Heart left ventricle (tissue), 16 donors: ENCODE data around the gene NELL1. TPM values are rescaled to one million over a fixed set of nuclear protein-coding genes. Genes with fewer than 3 reads are reported as not detected.

ENCODE experiments used
- ATAC-seq, 4 donors: fragments of 200-7000 bp; cut with Tn5 transposase; one replicate each; pipeline ENCODE4 v1.9.1; 2020 to 2022; ENCODE audit warnings: moderate library complexity in 4 of 4, mild to moderate bottlenecking in 3 of 4, moderate number of reproducible peaks in 1 of 4
- DNase-seq, 5 donors: peaks; one replicate each; pipeline ENCODE4 v3.0.0-alpha.2; 2020
- H3K27ac ChIP-seq, 12 donors: fragments of 200-600 bp; sonication (generic) in 4 of 12; one replicate each; pipeline versions ENCODE4 v1.5.0 to v1.8.0; 2016 to 2022; ENCODE audit warnings: mild to moderate bottlenecking in 2 of 12
- H3K27me3 ChIP-seq, 9 donors: fragments of 200-600 bp; sonication (generic) in 2 of 9; one replicate each; pipeline versions ENCODE4 v1.5.1 to v1.8.0; 2016 to 2022; ENCODE audit warnings: mild to moderate bottlenecking in 3 of 9
- H3K36me3 ChIP-seq, 9 donors: fragments of 200-600 bp; sonication (generic) in 2 of 9; one replicate each; pipeline versions ENCODE4 v1.5.0 to v1.8.0; 2018 to 2022; ENCODE audit warnings: mild to moderate bottlenecking in 2 of 9
- H3K4me1 ChIP-seq, 12 donors: fragments of 200-600 bp; sonication (generic) in 4 of 12; one replicate each; pipeline versions ENCODE4 v1.5.0 to v1.8.0; 2016 to 2022; ENCODE audit warnings: mild to moderate bottlenecking in 3 of 12
- H3K4me3 ChIP-seq, 12 donors: fragments of 200-600 bp; sonication (generic) in 4 of 12; one replicate each; pipeline versions ENCODE4 v1.5.0 to v1.8.0; 2017 to 2022; ENCODE audit warnings: mild to moderate bottlenecking in 9 of 12, moderate library complexity in 4 of 12
- H3K9me3 ChIP-seq, 12 donors: fragments of 200-600 bp; sonication (generic) in 4 of 12; one replicate each; pipeline versions ENCODE4 v1.5.0 to v1.8.0; 2016 to 2022; ENCODE audit warnings: mild to moderate bottlenecking in 1 of 12
- CTCF ChIP-seq, 12 donors: fragments of 200-600 bp; sonication (generic) in 4 of 12; IDR thresholded peaks; one replicate each; pipeline versions ENCODE4 v1.5.0 to v1.8.0; 2018 to 2022; ENCODE audit warnings: antibody characterized with exemption in 12 of 12, mild to moderate bottlenecking in 5 of 12
- POLR2A ChIP-seq, 2 donors: fragments of 450-650 bp; IDR thresholded peaks; one replicate each; pipeline ENCODE4 v1.6.1; 2017; ENCODE audit warnings: antibody characterized with exemption in 2 of 2, mild to moderate bottlenecking in 2 of 2, moderate library complexity in 2 of 2
- WGBS, 4 donors: extraction: QIAGEN DNeasy Blood & Tissue Kit in 2 of 4; methylation state at CpG; one replicate each; pipeline versions ENCODE4 v1.1.5 to v1.1.7; 2013 to 2018; 5-methylcytosine and 5-hydroxymethylcytosine counted together
- intact Hi-C, 10 donors: fragments of 100-400 bp; cut with DNase I; formaldehyde crosslinking; loops; one replicate each; pipeline versions ENCODE4 v1.11.1 to v1.14.2; 2022
- polyA plus RNA-seq, 2 donors: library from polyadenylated mRNA; stranded (reverse); fragments of 200-250 nt; gene quantifications; one replicate each; pipeline ENCODE4 v1.2.3, GENCODE V29; 2013
- total RNA-seq, 9 donors: library from RNA; depleted of rRNA in 2 of 9; stranded (reverse); fragments of >200 nt in 2 of 9; fragmentation: NEBNext Ultra II Directional in 3 of 9; extraction: Animal tissue kit (Norgen Biotek cat#: 25700) in 3 of 9; gene quantifications; one replicate each; pipeline versions ENCODE4 v1.1.0 to v1.2.4, GENCODE V29; 2016 to 2023
- donor health status: ischemic (EF 13 %, LVEDD 7.1; RV severe dilation, severe dysfunction).
- donor health status: healthy with polysubstance abuse.
- donor health status: DM: no; HTN: yes; CAD: no.
- donor health status: DM: no; HTN: no; CAD: no.
- donor health status: ischemic (EF 25% LVEDD 6.9; RV normal size, moderate dysfunction).
- donor health status: ischemic (EF 25% LVEDD 5.7; RV mildly dilated, moderate dysfunction).
- donor health status: healthy.
- donor health status: DM: yes; HTN: yes; CAD: no.
- donor health status: ischemic (EF 35%, LVEDD 5.7; RV mildly dilated, moderate dysfunction).
- donor health status: nonischemic (EF 11% LVEDD 7.7; RV severe dilation, severe dysfunction).
- donor health status: DM: yes; HTN: yes; CAD: no.
- donor health status: PGD.
- donor health status: ischemic (EF 29% LVEDD 5.4; RV normal size, mild dysfunction).
- donor health status: nonischemic (EF 23%, LVEDD 6.1; RV moderate dilation, normal function).

The NELL1 gene
- total and polyA plus RNA-seq, 11 donors: 1.6 TPM; not detected in 10

- no peaks in the 10 kb centered on the region for H3K4me1 ChIP-seq
- TF ChIP-seq CTCF (IDR thresholded peaks at IDR 0.05): no peak
- no peak for TF ChIP-seq POLR2A (IDR thresholded peaks at IDR 0.05)
- ATAC-seq (no peak), DNase-seq (no peak)
- H3K9me3 ChIP-seq: peaks cover 0 to 11% (median 0%) of the 10 kb centered on the region in 12 donors
- 71 to 86% (median 82%) methylated on average over 2 of the region's 2 CpGs for WGBS, 4 donors
- no peaks in the 10 kb centered on the region for H3K36me3 ChIP-seq
- H3K27ac ChIP-seq: no peak overlapping the region
- H3K4me3 ChIP-seq: no peak overlapping the region
- H3K27me3 ChIP-seq: peaks cover 0 to 3% (median 0%) of the 10 kb centered on the region in 9 donors
- intact Hi-C loops: no loop called here
These were observed 371.2 kb downstream of the NELL1 start for GRCh38 chr11:21040630-21041029.

- 76 to 78% (median 77%) methylated on average over 5 of the region's 5 CpGs for WGBS, 4 donors
- peaks cover 0 to 6% (median 0%) of the 10 kb centered on the region in 9 donors for H3K27me3 ChIP-seq
- ATAC-seq (no peak), DNase-seq (no peak)
- no peak overlapping the region for H3K4me3 ChIP-seq
- intact Hi-C loops: no loop called here
- no peak overlapping the region for H3K27ac ChIP-seq
- no peak for TF ChIP-seq CTCF (IDR thresholded peaks at IDR 0.05)
- TF ChIP-seq POLR2A (IDR thresholded peaks at IDR 0.05): no peak
- H3K9me3 ChIP-seq: no peaks in the 10 kb centered on the region
- H3K36me3 ChIP-seq: no peaks in the 10 kb centered on the region
- no peaks in the 10 kb centered on the region for H3K4me1 ChIP-seq
These were observed 379.2 kb downstream of the NELL1 start for GRCh38 chr11:21048626-21049025.

- H3K9me3 ChIP-seq: no peaks in the 10 kb centered on the region
- H3K4me1 ChIP-seq: no peaks in the 10 kb centered on the region
- ATAC-seq (no peak), DNase-seq (no peak)
- no peaks in the 10 kb centered on the region for H3K36me3 ChIP-seq
- peaks cover 0 to 6% (median 0%) of the 10 kb centered on the region in 9 donors for H3K27me3 ChIP-seq
- H3K4me3 ChIP-seq: no peak overlapping the region
- H3K27ac ChIP-seq: no peak overlapping the region
- TF ChIP-seq CTCF (IDR thresholded peaks at IDR 0.05): no peak
- TF ChIP-seq POLR2A (IDR thresholded peaks at IDR 0.05): no peak
- whole genome bisulfite sequencing, 4 donors: 59 to 77% (median 68%) methylated on average over 1 of the region's 1 CpG
- intact Hi-C loops: no loop called here
These were observed 384.1 kb downstream of the NELL1 start for GRCh38 chr11:21053466-21053865.

GRCh38 chr11:21056644-21057043, 387.3 kb downstream of the NELL1 start:
- ATAC-seq (no peak), DNase-seq (no peak)
- Histone ChIP-seq H3K36me3 (no peaks in the 10 kb centered on the region), H3K27me3 (no peaks in the 10 kb centered on the region), H3K4me1 (no peaks in the 10 kb centered on the region), H3K27ac (no peak overlapping the region), H3K9me3 (no peaks in the 10 kb centered on the region), H3K4me3 (no peak overlapping the region)
- intact Hi-C loops: no loop called here
- TF ChIP-seq POLR2A (IDR thresholded peaks at IDR 0.05) (no peak), CTCF (IDR thresholded peaks at IDR 0.05) (no peak)
